Measurements from ENCODE around the gene HRCT1. TPM values are rescaled to one million over a fixed set of nuclear protein-coding genes. Genes with fewer than 3 reads are reported as not detected.

The HRCT1 gene
- total and polyA plus RNA-seq, 7 donors: 2.1 to 88.5 (median 5.4) TPM

- WGBS, 2 donors: 59 to 75% methylated on average over 3 of the region's 3 CpGs
- TF ChIP-seq POLR2AphosphoS5 (IDR thresholded peaks at IDR 0.05): no peak
- no peak for TF ChIP-seq CTCF (IDR thresholded peaks at IDR 0.05)
- no peak for TF ChIP-seq POLR2A (IDR thresholded peaks at IDR 0.05)
- TF ChIP-seq EP300 (IDR thresholded peaks at IDR 0.05): no peak
- H3K9me3 ChIP-seq: no peaks in the 10 kb centered on the region
- H3K4me1 ChIP-seq: peaks cover 0 to 14% (median 5%) of the 10 kb centered on the region in 4 donors
- no peak for DNase-seq
- no peaks in the 10 kb centered on the region for H3K36me3 ChIP-seq
- peak overlapping the region in 3 of 4 donors; percentile 13 to 41 (median 28) for H3K27ac ChIP-seq
- intact Hi-C loops (cut with DNase I): no loop called here
- no peak overlapping the region for H3K4me3 ChIP-seq
- no peaks in the 10 kb centered on the region for H3K27me3 ChIP-seq
Observed at GRCh38 chr9:35918780-35919179, 12.8 kb downstream of the HRCT1 start.

GRCh38 chr9:35919212-35920008 is 13.4 kb downstream of the HRCT1 start:
- no peak overlapping the region for H3K4me3 ChIP-seq
- no peaks in the 10 kb centered on the region for H3K36me3 ChIP-seq
- intact Hi-C loops (cut with DNase I): no loop called here
- peak overlapping the region; percentile 38 to 48 (median 40) for H3K27ac ChIP-seq
- no peak for TF ChIP-seq EP300 (IDR thresholded peaks at IDR 0.05)
- no peak for TF ChIP-seq POLR2A (IDR thresholded peaks at IDR 0.05)
- no peak for TF ChIP-seq POLR2AphosphoS5 (IDR thresholded peaks at IDR 0.05)
- no peak for TF ChIP-seq CTCF (IDR thresholded peaks at IDR 0.05)
- no peak for DNase-seq
- WGBS, 2 donors: 18 to 60% methylated on average over 3 of the region's 3 CpGs
- no peaks in the 10 kb centered on the region for H3K27me3 ChIP-seq
- no peaks in the 10 kb centered on the region for H3K9me3 ChIP-seq
- peaks cover 0 to 19% (median 11%) of the 10 kb centered on the region in 4 donors for H3K4me1 ChIP-seq

GRCh38 chr9:35920051-35920620 is 14.1 kb downstream of the HRCT1 start:
- Histone ChIP-seq H3K4me1 (peaks cover 0 to 20% (median 15%) of the 10 kb centered on the region in 4 donors), H3K9me3 (no peaks in the 10 kb centered on the region), H3K27ac (peak overlapping the region; percentile 38 to 48 (median 40)), H3K4me3 (no peak overlapping the region), H3K27me3 (no peaks in the 10 kb centered on the region), H3K36me3 (no peaks in the 10 kb centered on the region)
- DNase-seq: no peak
- TF ChIP-seq POLR2AphosphoS5 (IDR thresholded peaks at IDR 0.05) (peak in 2 of 4 donors; percentile 26 to 31), EP300 (IDR thresholded peaks at IDR 0.05) (no peak)
- WGBS, 2 donors: 21 to 60% methylated on average over 4 of the region's 4 CpGs
- intact Hi-C loops (cut with DNase I): no loop called here

GRCh38 chr9:35923598-35923926 is 17.6 kb downstream of the HRCT1 start:
- Histone ChIP-seq H3K27ac (peak overlapping the region; percentile 60 to 79 (median 70)), H3K4me1 (peaks cover 0 to 20% (median 15%) of the 10 kb centered on the region in 4 donors), H3K9me3 (no peaks in the 10 kb centered on the region), H3K36me3 (no peaks in the 10 kb centered on the region), H3K27me3 (no peaks in the 10 kb centered on the region), H3K4me3 (no peak overlapping the region)
- intact Hi-C loops (cut with DNase I): no loop called here
- WGBS, 2 donors: 99% methylated on average over 1 of the region's 1 CpG
- TF ChIP-seq CTCF (IDR thresholded peaks at IDR 0.05): no peak
- TF ChIP-seq POLR2A (IDR thresholded peaks at IDR 0.05): no peak
- DNase-seq: no peak

- TF ChIP-seq POLR2A (IDR thresholded peaks at IDR 0.05): no peak
- peak in 1 of 4 donors; percentile 7 for TF ChIP-seq POLR2AphosphoS5 (IDR thresholded peaks at IDR 0.05)
- intact Hi-C loops (cut with DNase I): no loop called here
- Histone ChIP-seq H3K4me1 (peaks cover 0 to 20% (median 15%) of the 10 kb centered on the region in 4 donors), H3K9me3 (no peaks in the 10 kb centered on the region), H3K36me3 (no peaks in the 10 kb centered on the region), H3K27ac (peak overlapping the region; percentile 60 to 79 (median 70)), H3K27me3 (no peaks in the 10 kb centered on the region), H3K4me3 (no peak overlapping the region)
- WGBS, 2 donors: 64 to 74% methylated on average over 9 of the region's 9 CpGs
- no peak for DNase-seq
Observed at GRCh38 chr9:35923927-35924763, 18.1 kb downstream of the HRCT1 start.

Data from sigmoid colon (tissue), 7 donors.